K562 (cell line): ENCODE measurements around the gene ADAR. TPM values are rescaled to one million over a fixed set of nuclear protein-coding genes. Genes with fewer than 3 reads are reported as not detected.

Experiments
- CEBPG ChIP-seq, 3 experiments: fragments of 200-800 bp in 1 of 3; sonication (Bioruptor generic) in 1 of 3; sonication (generic) in 1 of 3; formaldehyde crosslinking in 1 of 3; IDR thresholded peaks in 2 of 3; conservative IDR thresholded peaks in 1 of 3; 2 replicates each; pipeline versions ENCODE4 v1.6.1 to v1.8.0; 2016 to 2022; ENCODE audit warnings: missing compliant biosample characterization in 2 of 3, missing genetic modification characterization in 2 of 3, mild to moderate bottlenecking in 1 of 3, missing genetic modification reagents in 1 of 3
- CSDE1 ChIP-seq, 2 experiments: fragments of 450-650 bp; IDR thresholded peaks; 2 replicates each; pipeline ENCODE4 v1.6.1; 2016; ENCODE audit warnings: mild to moderate bottlenecking in 1 of 2
- DEAF1 ChIP-seq: fragments of 450-650 bp; formaldehyde crosslinking; IDR thresholded peaks from 2 replicates; pipeline ENCODE4 v1.4.0; 2020; ENCODE audit warnings: mild to moderate bottlenecking, moderate library complexity
- FOSL1 ChIP-seq: fragments of 200-800 bp; sonication (Bioruptor generic); conservative IDR thresholded peaks from 2 replicates; pipeline ENCODE4 v1.6.1; 2016; ENCODE audit warnings: missing genetic modification characterization, missing compliant biosample characterization
- FOXP1 ChIP-seq: sonication (generic); formaldehyde crosslinking; IDR thresholded peaks from 2 replicates; pipeline ENCODE4 v1.8.0; 2022; ENCODE audit warnings: mild to moderate bottlenecking, missing genetic modification reagents
- GATAD2B ChIP-seq: fragments of 450-650 bp; IDR thresholded peaks from 2 replicates; pipeline ENCODE4 v1.6.1; 2017; ENCODE audit warnings: mild to moderate bottlenecking, borderline replicate concordance
- GTF2A2 ChIP-seq: IDR thresholded peaks from 2 replicates; pipeline ENCODE4 v1.6.1; 2016; ENCODE audit warnings: mild to moderate bottlenecking, missing genetic modification characterization, missing compliant biosample characterization
- HDAC2 ChIP-seq: fragments of 450-650 bp; IDR thresholded peaks from 2 replicates; pipeline ENCODE4 v1.6.1; 2016; ENCODE audit warnings: mild to moderate bottlenecking
- HES1 ChIP-seq: fragments of 450-650 bp; IDR thresholded peaks from 2 replicates; pipeline ENCODE4 v1.6.1; 2016; ENCODE audit warnings: low read depth, mild to moderate bottlenecking, moderate library complexity
- HMBOX1 ChIP-seq: sonication (generic); IDR thresholded peaks from 2 replicates; pipeline ENCODE4 v1.6.1; 2016
- KLF13 ChIP-seq: fragments of 450-650 bp; IDR thresholded peaks from 2 replicates; pipeline ENCODE4 v1.6.1; 2016; ENCODE audit warnings: missing genetic modification characterization, low read depth, mild to moderate bottlenecking, missing compliant biosample characterization, moderate library complexity, borderline replicate concordance
- POLR2H ChIP-seq: IDR thresholded peaks from 2 replicates; pipeline ENCODE4 v1.6.1; 2016; ENCODE audit warnings: missing genetic modification characterization, low read depth, mild to moderate bottlenecking, control low read depth, missing compliant biosample characterization, moderate library complexity
- RBM15 ChIP-seq: fragments of 200-400 bp; formaldehyde crosslinking; IDR thresholded peaks from 2 replicates; pipeline ENCODE4 v1.6.1; 2018; ENCODE audit warnings: mild to moderate bottlenecking, low read length, moderate library complexity; ENCODE audit not compliant: insufficient read depth
- SIN3A ChIP-seq, 2 experiments: fragments of 150-350 bp in 1 of 2; IDR thresholded peaks; 2 replicates each; pipeline ENCODE4 v1.6.1; 2011 to 2016; ENCODE audit warnings: borderline replicate concordance in 2 of 2, low read depth in 2 of 2, low read length in 2 of 2, mild to moderate bottlenecking in 2 of 2, moderate library complexity in 2 of 2; ENCODE audit not compliant: control insufficient read depth in 1 of 2
- SNAPC5 ChIP-seq: fragments of 250-450 bp; sonication (Bioruptor Pico); IDR thresholded peaks from 2 replicates; pipeline ENCODE4 v1.8.0; 2021; ENCODE audit warnings: moderate library complexity, mild to moderate bottlenecking, inconsistent platforms
- SREBF2 ChIP-seq: sonication (generic); formaldehyde crosslinking; IDR thresholded peaks from 2 replicates; pipeline ENCODE4 v1.4.0; 2020; ENCODE audit warnings: mild to moderate bottlenecking, missing genetic modification reagents
- SRSF3 ChIP-seq: fragments of 200-400 bp; formaldehyde crosslinking; IDR thresholded peaks from 2 replicates; pipeline ENCODE4 v1.6.1; 2016; ENCODE audit warnings: mild to moderate bottlenecking, low read length, moderate library complexity; ENCODE audit not compliant: insufficient read depth
- TAL1 ChIP-seq: fragments of 450-650 bp; IDR thresholded peaks from 2 replicates; pipeline ENCODE4 v1.6.1; 2016; ENCODE audit warnings: mild to moderate bottlenecking
- VEZF1 ChIP-seq: fragments of 200-800 bp; sonication (Bioruptor generic); IDR thresholded peaks from 2 replicates; pipeline ENCODE4 v1.6.1; 2017; ENCODE audit warnings: missing genetic modification characterization, missing compliant biosample characterization
- ZBTB1 ChIP-seq: sonication (generic); formaldehyde crosslinking; IDR thresholded peaks from 2 replicates; pipeline ENCODE4 v1.8.1; 2023; ENCODE audit warnings: missing genetic modification reagents, low read depth, mild to moderate bottlenecking, borderline replicate concordance
- ZNF316 ChIP-seq: fragments of 450-650 bp; IDR thresholded peaks from 2 replicates; pipeline ENCODE4 v1.6.1; 2016
- ZNF764 ChIP-seq: fragments of 250-450 bp; sonication (Bioruptor Pico); IDR thresholded peaks from 2 replicates; pipeline ENCODE4 v1.4.0; 2020; ENCODE audit warnings: low read depth, mild to moderate bottlenecking, moderate library complexity
- ZNF766 ChIP-seq: fragments of 200-800 bp; sonication (Bioruptor generic); conservative IDR thresholded peaks from 2 replicates; pipeline ENCODE4 v1.6.1; 2016; ENCODE audit warnings: missing genetic modification characterization, missing compliant biosample characterization
- polyA plus RNA-seq, 8 experiments: library from polyadenylated mRNA; depleted of rRNA in 4 of 8; stranded (reverse) in 5 of 8; unstranded in 3 of 8; fragments of >200 nt; fragmentation: Nextera tagmentation in 2 of 8; fragmentation: Illumina TruSeq in 1 of 8; extraction: Ambion mirVana in 2 of 8; extraction: Trizol in 1 of 8; gene quantifications; 2 replicates each; pipeline versions ENCODE4 v1.2.1 to v1.2.3, GENCODE V29; 2011 to 2014; ENCODE audit warnings: inconsistent platforms in 1 of 8, missing spikeins in 1 of 8
- total RNA-seq, 7 experiments: library from RNA; depleted of rRNA in 6 of 7; stranded (reverse); fragments of >200 nt in 6 of 7; fragmentation: Illumina TruSeq in 2 of 7; extraction: Trizol in 2 of 7; gene quantifications; 2 replicates each; pipeline versions ENCODE4 v1.2.1 to v1.2.3, GENCODE V29; 2011 to 2021; ENCODE audit warnings: low replicate concordance in 1 of 7

Gene ADAR
- total and polyA plus RNA-seq, 9 of the 15 experiments (the other 6 are each of a cell fraction or from before 2014, with no cell fraction given): 30.1 to 123 (median 60.2) TPM

- TF ChIP-seq ZNF316: no peak
- no peak for TF ChIP-seq CSDE1 (IDR thresholded peaks at IDR 0.05)
- TF ChIP-seq HMBOX1: peak; percentile 34; the same call in 1 of the 2 replicates
- no peak for TF ChIP-seq GTF2A2
- TF ChIP-seq FOXP1 (CRISPR knock-in tag): no peak
- TF ChIP-seq HES1: peak; percentile 40; the same call in 1 of the 2 replicates
- no peak for TF ChIP-seq SNAPC5 (CRISPR knock-in tag)
- TF ChIP-seq ZNF764: no peak
- no peak for TF ChIP-seq RBM15
- no peak for TF ChIP-seq POLR2H
- peak; percentile 55; the same call in 1 of the 2 replicates for TF ChIP-seq ZNF766 (CRISPR knock-in tag)
- TF ChIP-seq SIN3A (IDR thresholded peaks at IDR 0.05; ENCODE audit: borderline replicate concordance in 2 of 2, control insufficient read depth in 1 of 2, low read depth in 2 of 2, low read length in 2 of 2): no peak
- peak; percentile 34; the same call in 1 of the 2 replicates for TF ChIP-seq TAL1
- no peak for TF ChIP-seq KLF13 (tag)
- TF ChIP-seq CEBPG (CRISPR knock-in tag; IDR thresholded peaks at IDR 0.05): no peak
- no peak for TF ChIP-seq CEBPG (tag; conservative IDR thresholded peaks at IDR 0.05 in 1 of 2, IDR thresholded peaks at IDR 0.05 in 1 of 2)
- peak; percentile 54; the same call in 1 of the 2 replicates for TF ChIP-seq HDAC2
- TF ChIP-seq ZBTB1 (CRISPR knock-in tag): no peak
- TF ChIP-seq VEZF1 (CRISPR knock-in tag): peak; percentile 34; the same call in 1 of the 2 replicates
- no peak for TF ChIP-seq GATAD2B
- TF ChIP-seq FOSL1 (tag): peak; percentile 96
- no peak for TF ChIP-seq SREBF2 (CRISPR knock-in tag)
- TF ChIP-seq SRSF3: no peak
- TF ChIP-seq DEAF1: no peak
Observed at GRCh38 chr1:154616659-154617345, 8.8 kb upstream of the ADAR start (continued).
